22Rv1 (cell line): Measurements from ENCODE around the gene TRPC6.

Experiments used
- ZFX ChIP-seq: fragments of 450-650 bp; IDR thresholded peaks from 2 replicates; pipeline ENCODE4 v1.6.1; 2017; ENCODE audit warnings: antibody characterized with exemption, borderline replicate concordance
- TF ChIP-seq, protein P1 (sequence below): fragments of 450-650 bp; IDR thresholded peaks from 2 replicates; pipeline ENCODE4 v1.5.1; 2017; ENCODE audit warnings: mild to moderate bottlenecking

DNA sequence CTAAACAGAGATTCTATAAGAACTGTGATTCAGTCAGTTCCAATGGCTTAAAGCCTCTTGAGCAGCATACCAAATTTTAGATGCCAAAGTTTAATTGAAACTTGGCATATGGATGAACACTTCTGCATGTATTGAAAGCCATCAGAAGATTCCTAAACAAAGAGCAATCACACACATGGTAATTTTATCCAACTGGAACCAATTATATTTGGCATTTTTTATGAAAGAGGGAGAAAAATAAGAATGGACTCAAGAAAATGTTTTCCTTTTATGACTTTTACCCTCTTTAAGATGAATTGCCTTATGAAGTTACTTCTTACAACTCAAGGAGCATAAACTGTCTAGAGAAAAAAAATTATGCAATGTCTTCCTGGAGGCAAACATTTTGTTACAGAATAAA, 7.4 kb downstream of the TRPC6 start:
- TF ChIP-seq, protein P1, sequence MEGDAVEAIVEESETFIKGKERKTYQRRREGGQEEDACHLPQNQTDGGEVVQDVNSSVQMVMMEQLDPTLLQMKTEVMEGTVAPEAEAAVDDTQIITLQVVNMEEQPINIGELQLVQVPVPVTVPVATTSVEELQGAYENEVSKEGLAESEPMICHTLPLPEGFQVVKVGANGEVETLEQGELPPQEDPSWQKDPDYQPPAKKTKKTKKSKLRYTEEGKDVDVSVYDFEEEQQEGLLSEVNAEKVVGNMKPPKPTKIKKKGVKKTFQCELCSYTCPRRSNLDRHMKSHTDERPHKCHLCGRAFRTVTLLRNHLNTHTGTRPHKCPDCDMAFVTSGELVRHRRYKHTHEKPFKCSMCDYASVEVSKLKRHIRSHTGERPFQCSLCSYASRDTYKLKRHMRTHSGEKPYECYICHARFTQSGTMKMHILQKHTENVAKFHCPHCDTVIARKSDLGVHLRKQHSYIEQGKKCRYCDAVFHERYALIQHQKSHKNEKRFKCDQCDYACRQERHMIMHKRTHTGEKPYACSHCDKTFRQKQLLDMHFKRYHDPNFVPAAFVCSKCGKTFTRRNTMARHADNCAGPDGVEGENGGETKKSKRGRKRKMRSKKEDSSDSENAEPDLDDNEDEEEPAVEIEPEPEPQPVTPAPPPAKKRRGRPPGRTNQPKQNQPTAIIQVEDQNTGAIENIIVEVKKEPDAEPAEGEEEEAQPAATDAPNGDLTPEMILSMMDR, result no peak
- no peak for TF ChIP-seq ZFX
